NCI-H1092 (cell line): Measurements from ENCODE around the gene WASF3.

ENCODE experiments used
- DNase-seq: peaks from one replicate; lab custom pipeline; 2025; lab: John Stamatoyannopoulos, UW

Gene WASF3

GRCh38 chr13:26681036-26681435 lies 123.6 kb downstream of the WASF3 start:
- no peak for DNase-seq

- no peak for DNase-seq
These were observed 125.1 kb downstream of the WASF3 start for GRCh38 chr13:26682606-26683005.

- no peak for DNase-seq
These were observed 128.1 kb downstream of the WASF3 start for GRCh38 chr13:26685606-26686005.

GRCh38 chr13:26686285-26686684 lies 128.8 kb downstream of the WASF3 start:
- DNase-seq: no peak

- DNase-seq: no peak
These were observed 130.8 kb downstream of the WASF3 start for GRCh38 chr13:26688286-26688685.

- DNase-seq: no peak
These were observed 131.5 kb downstream of the WASF3 start for GRCh38 chr13:26688980-26689379.

- no peak for DNase-seq
These were observed 136.4 kb downstream of the WASF3 start for GRCh38 chr13:26693749-26694463.

GRCh38 chr13:26694609-26695359 lies 137.3 kb downstream of the WASF3 start:
- DNase-seq: no peak

GRCh38 chr13:26695360-26695705 lies 137.8 kb downstream of the WASF3 start:
- DNase-seq: no peak

- no peak for DNase-seq
These were observed 138.4 kb downstream of the WASF3 start for GRCh38 chr13:26695891-26696311.

- no peak for DNase-seq
These were observed 139.8 kb downstream of the WASF3 start for GRCh38 chr13:26697069-26697955.

GRCh38 chr13:26698392-26699196 lies 141.1 kb downstream of the WASF3 start:
- peak; percentile 78 for DNase-seq

GRCh38 chr13:26699197-26699490 lies 141.7 kb downstream of the WASF3 start:
- no peak for DNase-seq

GRCh38 chr13:26705536-26705935 lies 148.1 kb downstream of the WASF3 start:
- DNase-seq: no peak

- no peak for DNase-seq
These were observed 148.9 kb downstream of the WASF3 start for GRCh38 chr13:26706381-26706780.

GRCh38 chr13:26707122-26708006 lies 149.9 kb downstream of the WASF3 start:
- peak; percentile 63 for DNase-seq

GRCh38 chr13:26708007-26708297 lies 150.5 kb downstream of the WASF3 start:
- no peak for DNase-seq

GRCh38 chr13:26709461-26709860 lies 152.0 kb downstream of the WASF3 start:
- DNase-seq: no peak

- no peak for DNase-seq
These were observed 152.7 kb downstream of the WASF3 start for GRCh38 chr13:26710166-26710565.

GRCh38 chr13:26711211-26711610 lies 153.7 kb downstream of the WASF3 start:
- no peak for DNase-seq

GRCh38 chr13:26713341-26713740 lies 155.9 kb downstream of the WASF3 start:
- no peak for DNase-seq
